ENCODE results near the gene PSMB5.

DNA sequence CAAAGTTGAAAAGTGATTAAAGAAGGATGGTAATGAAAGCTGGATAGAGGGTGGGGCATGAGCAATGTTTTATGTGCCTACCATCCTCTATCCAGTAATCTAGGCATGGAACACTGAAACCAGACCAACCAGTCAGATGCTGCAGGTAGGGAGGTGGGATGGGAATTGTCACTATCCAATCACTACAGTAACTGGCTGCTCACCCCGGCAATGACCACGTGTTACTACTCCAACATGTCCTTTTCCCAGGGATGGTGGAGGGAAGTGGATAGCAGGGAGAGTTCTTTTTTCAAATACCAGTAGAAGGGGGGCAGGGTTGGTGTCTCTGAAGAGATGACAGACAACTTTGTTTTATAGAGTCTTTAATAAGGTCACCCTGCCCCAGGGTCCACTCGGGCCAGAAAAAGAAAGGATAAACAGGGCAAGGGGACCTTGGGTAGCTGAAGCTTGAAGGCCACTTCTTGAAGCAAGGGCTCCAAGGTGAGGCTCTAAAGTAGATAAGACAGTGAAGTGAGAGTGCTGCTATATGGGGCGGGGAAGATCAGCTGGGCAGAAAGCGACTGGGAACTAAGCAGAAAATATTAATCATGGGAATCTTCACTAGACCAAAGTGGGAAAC, 37.3 kb upstream of the PSMB5 start:
- TF ChIP-seq POLR2A (IDR thresholded peaks at IDR 0.05), result no peak
- TF ChIP-seq, protein P1, sequence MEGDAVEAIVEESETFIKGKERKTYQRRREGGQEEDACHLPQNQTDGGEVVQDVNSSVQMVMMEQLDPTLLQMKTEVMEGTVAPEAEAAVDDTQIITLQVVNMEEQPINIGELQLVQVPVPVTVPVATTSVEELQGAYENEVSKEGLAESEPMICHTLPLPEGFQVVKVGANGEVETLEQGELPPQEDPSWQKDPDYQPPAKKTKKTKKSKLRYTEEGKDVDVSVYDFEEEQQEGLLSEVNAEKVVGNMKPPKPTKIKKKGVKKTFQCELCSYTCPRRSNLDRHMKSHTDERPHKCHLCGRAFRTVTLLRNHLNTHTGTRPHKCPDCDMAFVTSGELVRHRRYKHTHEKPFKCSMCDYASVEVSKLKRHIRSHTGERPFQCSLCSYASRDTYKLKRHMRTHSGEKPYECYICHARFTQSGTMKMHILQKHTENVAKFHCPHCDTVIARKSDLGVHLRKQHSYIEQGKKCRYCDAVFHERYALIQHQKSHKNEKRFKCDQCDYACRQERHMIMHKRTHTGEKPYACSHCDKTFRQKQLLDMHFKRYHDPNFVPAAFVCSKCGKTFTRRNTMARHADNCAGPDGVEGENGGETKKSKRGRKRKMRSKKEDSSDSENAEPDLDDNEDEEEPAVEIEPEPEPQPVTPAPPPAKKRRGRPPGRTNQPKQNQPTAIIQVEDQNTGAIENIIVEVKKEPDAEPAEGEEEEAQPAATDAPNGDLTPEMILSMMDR (IDR thresholded peaks at IDR 0.05), result no peak
